Cardiac muscle cell (in vitro differentiated cells and primary cell): ENCODE measurements around the gene MVD. TPM values are rescaled to one million over a fixed set of nuclear protein-coding genes. Genes with fewer than 3 reads are reported as not detected.

Experiments
- DNase-seq, 2 donors: peaks; one replicate each; pipeline versions ENCODE4 v3.0.0 to v3.0.0-alpha.2; 2010 to 2017; ENCODE audit warnings: low read depth in 1 of 2, low spot score in 1 of 2
- H3K27ac ChIP-seq: fragments of 200-600 bp; sonication (generic); 2 replicates; pipeline ENCODE4 v1.5.1; 2016
- H3K27me3 ChIP-seq: fragments of 200-600 bp; sonication (generic); 2 replicates; pipeline ENCODE4 v1.6.0; 2016; ENCODE audit warnings: control low read depth
- H3K36me3 ChIP-seq: fragments of 200-600 bp; sonication (generic); 2 replicates; pipeline ENCODE4 v1.5.1; 2016; ENCODE audit warnings: control low read depth
- H3K4me1 ChIP-seq: fragments of 200-600 bp; sonication (generic); 2 replicates; pipeline ENCODE4 v1.8.1; 2017; ENCODE audit warnings: low read depth, mild to moderate bottlenecking, mixed run types
- H3K4me3 ChIP-seq: fragments of 200-600 bp; sonication (generic); 2 replicates; pipeline ENCODE4 v1.5.1; 2016; ENCODE audit warnings: mild to moderate bottlenecking
- H3K9me3 ChIP-seq: fragments of 200-600 bp; sonication (generic); 2 replicates; pipeline ENCODE4 v1.5.1; 2017; ENCODE audit warnings: low read depth, mild to moderate bottlenecking, control low read depth
- polyA plus RNA-seq: library from polyadenylated mRNA; unstranded; fragments of >200 nt; fragmentation: Nextera tagmentation; extraction: Ambion mirVana; gene quantifications from 2 replicates; pipeline ENCODE4 v1.2.1, GENCODE V29; 2016
- total RNA-seq: library from RNA; depleted of rRNA; stranded (reverse); fragments of >200 nt; gene quantifications from 2 replicates; pipeline ENCODE4 v1.2.3, GENCODE V29; 2016
- TF ChIP-seq, protein P1 (sequence below): IDR thresholded peaks from 2 replicates; pipeline ENCODE4 v1.5.1; 2012; ENCODE audit warnings: low read depth, mild to moderate bottlenecking, low read length

The MVD gene
- total and polyA plus RNA-seq, 2 experiments from 2014 or later = 65.0 to 192 TPM

DNA sequence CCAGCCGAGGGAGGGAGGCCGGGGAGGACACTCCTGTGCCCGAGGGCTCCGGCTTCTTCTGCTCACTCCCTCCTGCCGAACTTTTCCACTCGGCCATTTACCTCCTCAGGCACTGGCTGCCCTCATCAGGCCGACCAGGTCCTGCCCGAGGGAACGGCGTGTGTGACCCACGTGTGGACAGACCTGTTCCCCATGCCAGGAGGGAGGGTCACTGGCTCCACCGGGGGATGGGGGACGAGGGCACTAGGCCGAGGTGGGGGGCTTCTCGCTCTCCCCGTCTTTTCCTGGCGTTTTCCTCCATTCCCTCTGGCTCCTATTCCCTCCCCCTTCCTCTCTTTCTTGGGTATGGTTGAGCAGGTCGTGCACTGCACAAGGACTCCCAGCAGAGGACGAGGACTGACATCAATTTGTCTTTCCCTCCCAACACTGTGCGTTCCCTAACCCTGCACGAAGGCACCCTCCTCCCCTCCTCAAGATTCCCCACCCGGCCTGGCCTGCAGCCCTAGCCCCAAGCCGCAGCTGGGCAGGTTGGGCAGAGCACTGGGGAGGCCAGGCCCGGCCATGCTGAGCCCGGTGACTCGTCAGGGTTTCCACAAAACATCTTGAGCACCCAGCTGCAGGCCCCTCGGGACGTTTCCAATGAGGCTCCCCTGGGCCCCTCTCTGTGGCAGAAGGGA, 27.8 kb downstream of the MVD start:
- TF ChIP-seq, protein P1, sequence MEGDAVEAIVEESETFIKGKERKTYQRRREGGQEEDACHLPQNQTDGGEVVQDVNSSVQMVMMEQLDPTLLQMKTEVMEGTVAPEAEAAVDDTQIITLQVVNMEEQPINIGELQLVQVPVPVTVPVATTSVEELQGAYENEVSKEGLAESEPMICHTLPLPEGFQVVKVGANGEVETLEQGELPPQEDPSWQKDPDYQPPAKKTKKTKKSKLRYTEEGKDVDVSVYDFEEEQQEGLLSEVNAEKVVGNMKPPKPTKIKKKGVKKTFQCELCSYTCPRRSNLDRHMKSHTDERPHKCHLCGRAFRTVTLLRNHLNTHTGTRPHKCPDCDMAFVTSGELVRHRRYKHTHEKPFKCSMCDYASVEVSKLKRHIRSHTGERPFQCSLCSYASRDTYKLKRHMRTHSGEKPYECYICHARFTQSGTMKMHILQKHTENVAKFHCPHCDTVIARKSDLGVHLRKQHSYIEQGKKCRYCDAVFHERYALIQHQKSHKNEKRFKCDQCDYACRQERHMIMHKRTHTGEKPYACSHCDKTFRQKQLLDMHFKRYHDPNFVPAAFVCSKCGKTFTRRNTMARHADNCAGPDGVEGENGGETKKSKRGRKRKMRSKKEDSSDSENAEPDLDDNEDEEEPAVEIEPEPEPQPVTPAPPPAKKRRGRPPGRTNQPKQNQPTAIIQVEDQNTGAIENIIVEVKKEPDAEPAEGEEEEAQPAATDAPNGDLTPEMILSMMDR = no peak
- H3K36me3 ChIP-seq = peaks cover 16% of the 10 kb centered on the region
- H3K27ac ChIP-seq = no peak overlapping the region
- H3K4me1 ChIP-seq = peaks cover 4% of the 10 kb centered on the region
- H3K4me3 ChIP-seq = peak overlapping the region; percentile 11
- H3K9me3 ChIP-seq = no peaks in the 10 kb centered on the region
- H3K27me3 ChIP-seq = peaks cover 62% of the 10 kb centered on the region
- no peak for DNase-seq

DNA sequence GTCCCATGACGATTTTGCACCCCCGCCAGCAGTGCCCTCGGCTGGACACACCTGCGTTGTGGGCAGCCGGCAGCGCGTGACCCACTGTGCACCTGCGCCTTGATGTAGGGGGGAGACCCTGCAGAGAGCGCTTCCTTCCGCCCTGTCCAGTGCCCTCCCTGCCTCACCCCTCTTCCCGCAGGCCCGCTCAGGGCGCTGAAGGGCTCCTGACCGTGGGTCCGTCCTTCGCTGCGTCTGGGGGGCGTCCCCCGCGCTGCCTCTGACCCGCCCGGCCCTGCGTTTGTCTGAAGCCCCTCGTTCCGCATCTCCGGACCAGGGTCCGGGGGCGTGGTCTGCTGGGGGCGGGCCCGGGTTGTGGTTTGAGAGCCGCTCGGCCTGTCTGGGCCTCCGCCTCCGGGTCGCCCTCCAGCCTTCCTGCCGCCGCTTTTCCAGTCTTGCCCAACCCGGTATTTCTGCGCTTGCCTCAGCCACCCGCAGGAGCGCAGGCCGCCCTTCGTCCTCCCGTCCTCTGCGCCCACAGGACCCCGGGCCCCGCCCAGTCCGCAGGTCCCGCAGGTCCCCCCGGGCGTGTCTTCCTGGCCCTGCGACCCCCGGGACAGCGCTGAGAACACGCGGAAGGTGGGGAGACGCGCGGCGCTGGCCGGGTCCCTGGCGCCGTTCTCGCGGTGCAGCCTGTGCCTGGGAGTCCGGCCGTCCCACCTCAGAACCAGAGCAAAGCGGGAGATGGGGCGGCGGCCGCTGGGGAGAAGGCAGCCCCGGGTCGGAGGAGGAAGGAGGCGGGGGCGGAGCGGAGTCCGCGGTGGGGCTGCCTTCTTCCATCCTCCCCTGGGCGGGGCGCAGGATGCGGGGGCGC, 28.5 kb downstream of the MVD start:
- Histone ChIP-seq H3K36me3 (peaks cover 23% of the 10 kb centered on the region), H3K27ac (no peak overlapping the region), H3K27me3 (peaks cover 54% of the 10 kb centered on the region), H3K4me1 (peaks cover 4% of the 10 kb centered on the region), H3K4me3 (peak overlapping the region; percentile 11), H3K9me3 (no peaks in the 10 kb centered on the region)
- TF ChIP-seq, protein P1 = no peak
- peak in 1 of 2 donors; percentile 63 for DNase-seq

DNA sequence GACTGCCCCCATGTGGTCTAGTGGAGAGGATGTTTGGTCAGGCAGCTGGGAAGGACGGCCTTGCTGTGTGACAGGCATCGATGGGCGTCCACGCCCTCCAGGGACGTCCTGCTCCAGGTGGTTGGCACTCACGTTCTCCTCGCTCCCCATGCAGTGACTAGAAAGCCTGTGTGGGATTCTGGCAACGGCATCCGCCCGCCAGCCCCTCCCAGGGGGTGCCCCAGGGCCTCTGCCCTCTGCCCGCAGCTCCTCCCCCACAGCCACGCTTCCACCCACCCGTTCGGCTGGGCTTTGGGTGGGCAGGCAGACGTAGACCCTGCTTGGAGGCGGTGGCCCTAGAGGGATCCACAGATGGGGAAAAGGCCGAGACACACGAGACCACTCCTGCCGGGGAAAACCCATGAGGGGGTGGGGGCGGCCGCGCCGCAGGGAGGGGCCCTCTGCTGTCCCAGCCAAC, 29.2 kb downstream of the MVD start:
- peaks cover 23% of the 10 kb centered on the region for H3K36me3 ChIP-seq
- no peak overlapping the region for H3K4me3 ChIP-seq
- peak; percentile 26 to 28 for DNase-seq
- H3K4me1 ChIP-seq = peaks cover 4% of the 10 kb centered on the region
- H3K9me3 ChIP-seq = no peaks in the 10 kb centered on the region
- TF ChIP-seq, protein P1 = peak; percentile 30
- H3K27me3 ChIP-seq = peaks cover 48% of the 10 kb centered on the region
- H3K27ac ChIP-seq = no peak overlapping the region

DNA sequence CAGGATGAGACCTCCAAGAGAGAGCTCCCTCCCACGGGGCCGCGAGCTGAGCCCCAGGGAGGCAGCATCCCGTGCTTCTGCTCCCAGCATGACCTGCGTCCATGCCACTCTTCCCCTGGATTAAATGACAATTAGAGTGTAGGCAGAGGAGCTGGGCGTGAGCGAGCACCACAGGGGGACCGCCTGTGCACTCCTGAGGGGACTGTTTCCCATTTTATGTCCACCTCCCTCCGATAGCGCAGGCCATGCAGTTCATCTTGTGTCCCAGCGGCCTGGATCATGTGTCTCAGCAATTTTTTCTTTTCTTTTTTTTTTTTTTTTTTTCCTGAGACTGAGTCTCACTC, 30.3 kb downstream of the MVD start:
- DNase-seq = no peak
- Histone ChIP-seq H3K4me1 (peaks cover 4% of the 10 kb centered on the region), H3K27me3 (peaks cover 36% of the 10 kb centered on the region), H3K27ac (no peak overlapping the region), H3K36me3 (peaks cover 23% of the 10 kb centered on the region), H3K9me3 (no peaks in the 10 kb centered on the region), H3K4me3 (no peak overlapping the region)
- TF ChIP-seq, protein P1 = no peak

DNA sequence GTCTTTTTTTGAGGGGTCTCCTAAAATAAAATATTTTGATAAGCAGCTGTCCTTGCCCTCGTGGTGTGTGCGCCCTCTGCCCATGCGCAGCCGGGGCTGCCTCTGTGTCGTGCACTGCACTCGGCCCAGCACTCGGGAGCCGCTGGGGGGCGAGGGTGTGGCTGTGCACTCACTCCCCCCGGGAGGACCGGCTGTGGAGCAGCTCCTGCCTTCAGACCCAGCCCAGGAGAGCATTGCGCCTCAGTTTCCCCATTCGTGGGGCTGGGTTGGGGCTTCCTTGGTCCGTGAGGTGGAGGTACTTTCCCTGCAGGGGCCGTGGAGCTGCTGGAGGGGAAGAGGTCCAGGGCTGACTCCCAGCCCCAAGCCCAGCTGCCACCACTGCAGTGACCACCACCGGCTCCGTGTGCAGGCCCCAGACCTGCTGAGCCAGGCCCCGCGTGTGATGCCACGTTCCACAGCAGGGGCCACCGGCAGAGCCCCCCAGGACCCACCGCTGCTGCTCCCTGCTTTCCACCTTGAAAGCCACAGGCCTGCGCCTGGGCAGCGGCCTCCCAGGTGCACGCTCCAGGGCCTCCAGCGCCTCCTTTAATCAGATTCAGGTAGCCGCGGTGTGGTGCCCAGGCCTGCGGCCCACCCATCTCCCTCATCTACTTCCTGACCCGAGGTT, 30.8 kb downstream of the MVD start:
- Histone ChIP-seq H3K27ac (no peak overlapping the region), H3K4me1 (peaks cover 4% of the 10 kb centered on the region), H3K36me3 (peaks cover 23% of the 10 kb centered on the region), H3K27me3 (peaks cover 32% of the 10 kb centered on the region), H3K9me3 (no peaks in the 10 kb centered on the region), H3K4me3 (no peak overlapping the region)
- DNase-seq = no peak
- TF ChIP-seq, protein P1 = no peak
